Stimulated activated CD4-positive, alpha-beta T cell treated with anti-CD3 and anti-CD28 coated beads, Interleukin-12 subunit alpha, Interleukin-12 subunit beta, amount 100 ng/mL, for 48 hours (primary cell): ENCODE measurements around the gene NRP2.

Experiments
- DNase-seq, 3 donors: peaks; one replicate each; pipeline ENCODE4 v3.0.0-alpha.2; 2020; ENCODE audit warnings: low read depth in 2 of 3, low spot score in 1 of 3

The NRP2 gene

DNA sequence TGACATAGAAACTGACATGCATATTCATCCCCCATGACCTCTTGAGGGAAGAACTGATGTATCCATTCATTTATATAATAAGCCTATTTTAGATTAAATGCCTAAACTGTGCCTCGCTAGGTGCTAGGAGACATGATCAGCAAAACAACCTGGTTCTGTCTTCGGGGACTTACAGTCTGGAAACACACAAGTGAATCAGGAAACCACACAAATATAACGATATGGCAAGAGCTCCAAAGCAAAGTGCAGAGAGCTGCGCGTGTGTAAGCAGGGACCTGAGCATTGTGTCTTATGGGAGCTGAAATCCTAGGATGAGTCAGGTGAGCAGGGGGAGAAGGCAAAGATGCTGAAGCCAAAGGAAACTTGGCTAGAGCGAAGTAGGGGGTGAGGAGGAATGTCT lies 120.6 kb downstream of the NRP2 start:
- DNase-seq = no peak

DNA sequence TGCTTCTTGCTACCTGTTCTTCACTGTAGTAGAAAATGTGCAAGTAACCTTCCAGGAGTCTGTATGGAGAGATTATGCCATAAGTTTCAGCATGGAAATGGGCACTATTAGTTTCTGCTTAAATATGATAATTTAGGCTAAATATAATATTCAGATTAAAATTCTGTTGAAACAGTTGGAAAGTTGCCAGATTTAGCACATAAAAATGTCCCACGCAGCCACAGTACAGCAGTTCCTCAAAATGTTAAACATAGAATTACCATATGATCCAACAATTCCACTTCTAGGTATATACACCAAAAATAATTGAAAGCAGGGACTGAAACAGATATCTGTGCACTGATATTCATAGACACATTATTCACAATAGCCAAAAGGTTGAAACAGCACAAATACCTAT lies 121.2 kb downstream of the NRP2 start:
- DNase-seq = no peak

DNA sequence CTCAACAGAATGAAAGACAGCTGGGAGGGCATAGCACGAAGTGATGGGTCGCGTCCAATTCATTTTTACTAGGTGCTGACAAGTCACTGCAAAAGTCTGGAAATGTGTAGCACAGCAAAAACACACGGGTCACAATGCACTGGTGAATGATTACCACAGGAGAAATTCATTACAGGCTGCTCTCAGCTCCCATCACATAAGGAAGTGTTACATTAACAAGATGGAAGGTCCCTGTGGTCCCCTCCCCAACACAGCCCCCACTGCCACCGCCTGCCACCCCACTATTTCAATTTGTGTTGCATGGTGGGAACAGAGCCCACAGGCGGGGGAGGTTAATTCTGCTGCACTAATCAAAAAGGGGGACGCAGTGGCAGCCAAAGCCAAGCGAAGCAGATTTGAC lies 122.8 kb downstream of the NRP2 start:
- DNase-seq = no peak

DNA sequence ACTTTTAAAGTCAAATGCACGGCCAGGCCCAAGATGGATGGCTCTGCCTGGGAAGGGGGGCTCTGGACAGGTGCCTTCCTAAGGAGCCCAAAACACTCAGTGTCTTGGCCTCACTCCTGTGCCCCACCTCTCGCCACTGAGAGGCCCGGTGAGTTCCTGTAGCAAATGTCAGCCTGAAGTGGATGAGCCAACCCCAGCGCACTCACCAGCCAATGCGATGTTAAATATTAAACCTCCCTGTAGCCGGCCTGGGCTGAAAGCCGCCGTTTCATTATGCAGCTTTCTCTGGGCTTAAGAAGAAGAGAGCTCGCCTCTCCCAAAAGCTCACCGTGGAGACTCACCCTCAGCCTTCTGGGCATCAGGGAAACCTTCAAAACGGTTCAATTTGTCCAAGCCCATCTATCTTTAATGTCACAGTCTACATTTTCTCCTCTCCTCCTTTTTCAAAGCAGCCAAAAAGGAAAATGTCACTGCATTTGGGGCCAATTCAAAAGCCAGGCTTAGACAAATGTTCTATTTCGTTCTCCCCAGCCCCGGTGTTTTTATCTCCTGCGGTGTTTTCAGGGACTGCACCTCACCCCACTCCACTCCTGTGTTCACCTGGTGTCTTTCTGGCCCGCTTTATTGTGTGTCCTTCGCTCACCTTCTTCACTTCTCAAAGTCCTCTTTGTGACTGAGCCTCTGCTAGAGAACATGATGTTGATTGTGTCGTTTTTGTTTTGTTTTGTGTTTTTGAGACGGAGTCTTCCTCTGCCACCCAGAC lies 124.0 kb downstream of the NRP2 start:
- no peak for DNase-seq

DNA sequence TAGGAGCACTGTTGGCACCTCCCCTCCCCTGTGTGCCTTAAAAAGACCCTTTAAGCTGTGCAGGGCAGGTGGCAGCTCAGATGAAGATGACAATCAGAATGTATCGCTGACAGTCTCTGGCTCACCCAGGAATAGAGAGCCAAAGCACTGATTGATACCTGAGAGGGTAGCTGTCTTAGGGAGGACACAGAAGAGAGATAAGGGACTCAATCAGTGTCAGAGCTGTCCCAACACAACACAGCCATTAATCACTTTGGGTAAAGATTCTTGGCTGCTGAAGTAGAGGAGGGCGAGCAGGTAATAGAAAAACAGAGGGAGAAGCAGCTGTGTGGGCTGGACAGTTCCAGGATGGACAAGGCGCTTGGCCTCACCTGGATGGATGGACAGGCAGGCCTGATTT lies 124.9 kb downstream of the NRP2 start:
- DNase-seq = no peak

DNA sequence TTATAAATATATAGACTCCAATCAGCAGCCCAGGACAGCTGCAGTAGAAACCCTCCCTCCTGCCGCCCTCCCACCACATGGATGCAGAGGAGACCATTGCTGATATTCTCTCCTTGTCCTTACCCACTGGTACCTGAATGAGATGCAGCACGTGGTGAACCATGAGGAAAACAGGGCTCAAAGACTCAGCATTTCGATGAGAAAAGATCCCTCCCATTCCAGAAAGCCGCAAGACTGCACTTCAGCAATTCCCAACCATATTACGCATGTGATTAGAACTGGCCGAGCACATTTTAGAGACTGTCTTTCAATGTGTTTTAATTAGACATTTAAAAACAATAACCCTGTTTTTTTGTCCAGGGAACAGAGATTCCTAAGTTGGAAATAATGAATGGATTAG lies 125.5 kb downstream of the NRP2 start:
- no peak for DNase-seq

DNA sequence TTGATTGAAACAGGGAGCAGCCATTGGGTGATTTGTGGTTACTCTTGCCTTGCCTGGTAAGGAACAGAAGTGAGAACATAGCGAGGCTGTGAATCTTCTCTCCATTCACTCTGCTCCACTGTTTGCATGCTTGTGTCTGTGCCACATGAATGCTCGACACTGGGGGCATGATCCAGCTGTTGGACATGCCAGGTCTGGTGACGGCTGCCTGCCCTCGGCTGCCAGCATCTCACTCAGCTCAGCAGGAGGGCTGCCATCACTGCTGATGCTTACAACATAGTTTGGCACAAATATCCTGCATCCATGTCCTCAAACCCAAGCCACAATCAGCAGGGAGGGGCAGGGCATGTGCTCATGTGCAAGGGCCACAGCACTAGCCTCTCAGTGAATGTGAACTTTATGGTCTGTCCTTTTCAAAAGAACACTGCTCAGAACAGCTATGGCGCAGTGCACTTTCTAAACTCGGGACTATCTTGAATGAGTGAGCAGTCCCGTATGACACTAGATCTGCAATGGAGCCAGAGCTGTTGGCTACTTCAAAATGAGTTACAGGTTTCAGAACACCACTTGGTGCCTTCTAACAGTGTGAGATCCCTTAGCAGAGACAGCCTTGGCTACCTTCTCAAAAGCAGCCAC lies 126.3 kb downstream of the NRP2 start:
- DNase-seq = no peak

DNA sequence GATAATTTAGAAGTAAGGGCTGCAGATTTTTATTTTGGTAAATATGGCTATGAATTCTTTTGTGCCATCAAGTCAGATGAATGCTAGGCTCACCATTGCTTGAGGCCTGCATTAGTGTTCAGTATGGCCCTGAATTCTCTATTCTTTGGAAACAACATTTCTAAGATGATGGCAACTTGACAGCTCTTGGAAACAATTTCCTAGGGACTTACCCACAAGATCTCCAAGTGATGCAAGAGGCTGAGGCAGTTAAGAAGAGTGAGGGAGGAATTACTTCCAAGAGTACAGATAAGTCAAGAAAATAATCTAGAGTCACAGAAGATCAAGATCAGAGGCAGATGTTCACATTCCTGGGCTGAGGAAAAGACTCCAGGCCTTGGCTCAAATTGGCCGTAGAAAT lies 129.1 kb downstream of the NRP2 start:
- no peak for DNase-seq

DNA sequence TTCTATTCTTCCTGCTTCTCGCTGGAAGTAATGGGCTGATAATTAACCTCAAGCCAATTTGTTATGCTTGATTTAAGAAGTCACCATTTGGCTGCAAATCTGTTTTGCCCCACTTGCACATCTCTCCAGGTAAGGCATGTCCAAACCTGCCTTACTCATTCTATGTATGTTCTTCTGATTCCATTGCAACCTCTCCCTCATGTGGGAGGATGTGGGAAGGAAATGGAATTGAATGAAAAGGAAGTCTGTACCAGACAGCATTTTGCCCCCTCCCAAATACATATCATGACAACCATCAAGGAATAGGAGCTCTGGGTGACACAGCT lies 131.7 kb downstream of the NRP2 start:
- DNase-seq = no peak

DNA sequence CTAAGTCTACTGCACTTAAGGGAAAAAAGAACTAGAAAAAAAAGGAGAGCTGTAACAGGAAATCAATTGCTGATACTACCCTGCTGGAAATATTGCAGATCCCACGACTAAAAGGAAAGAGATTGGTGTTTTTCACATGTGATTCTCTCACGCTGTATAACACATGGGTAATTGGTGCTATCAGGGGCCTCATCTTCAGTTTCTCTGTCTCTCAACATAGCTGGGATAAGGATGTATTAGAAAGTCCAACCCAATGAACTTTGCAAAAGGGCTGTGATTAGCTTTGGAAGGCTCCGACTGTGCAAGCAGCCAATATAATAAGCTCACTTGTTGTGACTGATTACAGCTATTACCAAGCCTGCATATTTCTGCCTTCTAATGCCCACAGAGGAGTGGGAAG lies 133.4 kb downstream of the NRP2 start:
- DNase-seq = no peak

DNA sequence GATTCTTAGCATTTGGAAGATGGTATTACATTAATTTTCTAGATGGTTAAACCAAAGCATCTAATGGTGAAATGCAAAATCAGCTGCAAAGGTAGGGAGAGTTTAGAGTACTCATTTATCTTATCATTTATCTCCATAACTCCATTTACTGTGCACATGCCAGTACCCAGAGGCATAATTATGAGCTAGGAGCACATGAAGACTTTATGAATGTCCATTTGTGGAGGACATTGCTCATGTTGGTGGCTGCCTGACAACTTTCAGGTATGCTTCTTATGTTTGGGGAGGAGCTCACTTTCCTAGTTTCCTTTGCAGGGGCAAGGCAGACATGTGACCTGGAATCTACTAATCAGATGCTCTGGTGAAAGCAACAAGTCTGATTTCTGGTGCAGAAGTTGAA lies 134.0 kb downstream of the NRP2 start:
- no peak for DNase-seq

DNA sequence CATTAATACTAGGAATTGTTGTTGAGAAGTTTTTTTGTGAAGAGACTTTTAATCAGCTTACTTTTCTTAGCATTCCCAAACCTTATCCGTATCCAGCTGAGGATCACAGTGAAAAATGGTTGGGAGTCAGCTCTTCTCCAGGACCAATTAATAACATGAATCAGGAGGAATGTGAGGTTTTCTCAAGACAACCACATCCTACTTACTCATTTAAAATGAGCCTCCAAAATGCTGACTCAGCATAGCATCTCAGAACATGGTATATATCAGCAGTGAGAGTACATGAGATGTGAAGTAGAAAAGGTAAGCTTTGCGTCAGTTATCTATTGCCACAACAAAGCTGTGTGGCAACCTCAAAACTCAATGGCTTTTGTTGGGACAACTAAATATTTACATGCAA lies 140.3 kb downstream of the NRP2 start:
- no peak for DNase-seq

DNA sequence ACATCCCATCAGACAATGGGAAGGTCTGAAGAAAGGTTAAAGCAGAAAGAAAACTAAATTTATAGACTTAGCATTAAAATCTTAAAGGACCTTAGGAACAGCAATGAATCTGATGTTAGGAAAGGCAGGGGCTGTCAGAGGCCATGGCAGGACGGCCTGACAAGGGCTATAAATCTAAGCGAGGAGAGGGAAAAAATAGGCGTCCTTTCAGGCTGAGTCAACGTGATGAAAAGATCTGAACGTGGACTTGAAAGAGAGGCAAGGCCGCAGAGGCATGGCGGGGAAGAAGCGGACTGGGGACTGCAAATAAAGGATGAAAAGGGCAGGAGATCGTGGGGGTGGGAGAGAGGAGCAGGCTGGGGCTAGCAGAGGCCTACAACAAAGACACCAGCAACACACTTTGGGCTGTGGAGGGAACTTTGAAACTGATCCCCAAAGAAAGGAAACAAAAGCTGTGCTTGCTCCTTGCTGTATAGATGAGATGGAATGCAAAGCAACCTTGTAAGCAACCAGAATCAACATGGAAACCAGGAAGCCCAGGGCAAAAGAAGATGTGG lies 145.6 kb downstream of the NRP2 start:
- no peak for DNase-seq

DNA sequence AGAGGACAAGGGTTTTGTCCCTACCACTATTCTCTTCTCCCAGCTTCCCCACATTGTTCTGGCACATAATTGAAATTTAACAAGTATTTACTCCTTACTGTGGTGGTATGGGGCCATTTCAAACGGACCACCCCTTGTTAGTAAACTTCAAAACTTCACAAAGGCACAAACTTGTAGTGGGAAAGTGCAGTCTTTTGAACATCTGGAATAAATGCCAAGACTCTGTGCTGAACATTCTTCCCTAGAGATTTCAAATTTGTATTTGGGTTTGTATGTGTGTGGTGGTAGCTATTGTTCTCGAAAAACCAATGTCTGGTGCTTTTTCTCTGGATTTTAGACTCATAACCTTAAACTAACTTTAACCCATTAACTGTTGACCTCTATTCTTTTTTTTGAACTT lies 151.6 kb downstream of the NRP2 start:
- DNase-seq = no peak

DNA sequence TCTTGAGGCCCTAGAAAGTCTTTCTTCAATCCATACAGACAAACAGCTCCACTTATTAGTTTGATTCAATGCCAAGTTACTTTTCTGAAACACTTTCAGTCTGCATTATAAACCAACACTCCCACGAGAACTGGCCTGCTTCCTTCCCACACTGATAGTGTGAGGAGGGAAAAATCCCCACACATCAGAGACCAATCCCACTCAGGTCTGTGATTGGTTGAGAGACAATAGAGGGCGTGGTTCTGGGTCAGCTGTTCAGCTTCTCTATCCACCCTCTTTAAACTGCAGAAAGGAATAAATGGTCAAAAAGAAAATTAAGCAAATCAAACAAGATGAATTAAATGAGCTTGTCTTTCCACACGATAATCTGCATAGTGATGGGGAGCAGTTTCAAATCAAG lies 152.5 kb downstream of the NRP2 start:
- no peak for DNase-seq

DNA sequence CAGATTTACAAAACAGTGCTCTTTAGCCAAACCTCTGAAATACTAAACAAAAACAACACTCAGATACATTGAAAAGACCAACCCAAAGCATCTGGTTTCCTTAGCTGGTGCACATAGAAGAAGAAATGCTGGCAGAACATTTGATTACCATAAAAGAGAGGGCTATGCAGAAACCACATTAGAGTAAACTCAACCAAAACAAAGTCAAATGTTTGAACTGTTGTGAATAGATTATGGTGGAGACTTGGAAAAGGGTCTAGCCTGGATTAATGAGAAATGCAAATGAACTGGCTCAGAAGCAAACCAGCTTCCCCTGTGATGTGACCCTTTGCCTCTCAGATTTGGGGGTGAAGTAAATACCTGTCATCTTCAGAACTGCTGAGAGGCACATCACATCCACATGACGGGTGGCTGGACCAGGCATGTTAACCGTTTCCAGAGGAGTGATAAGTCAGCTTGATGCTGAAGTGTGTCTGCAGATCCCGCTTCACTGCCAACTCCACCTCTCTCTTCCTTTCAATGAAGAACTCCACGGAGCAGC lies 153.0 kb downstream of the NRP2 start:
- DNase-seq = no peak

DNA sequence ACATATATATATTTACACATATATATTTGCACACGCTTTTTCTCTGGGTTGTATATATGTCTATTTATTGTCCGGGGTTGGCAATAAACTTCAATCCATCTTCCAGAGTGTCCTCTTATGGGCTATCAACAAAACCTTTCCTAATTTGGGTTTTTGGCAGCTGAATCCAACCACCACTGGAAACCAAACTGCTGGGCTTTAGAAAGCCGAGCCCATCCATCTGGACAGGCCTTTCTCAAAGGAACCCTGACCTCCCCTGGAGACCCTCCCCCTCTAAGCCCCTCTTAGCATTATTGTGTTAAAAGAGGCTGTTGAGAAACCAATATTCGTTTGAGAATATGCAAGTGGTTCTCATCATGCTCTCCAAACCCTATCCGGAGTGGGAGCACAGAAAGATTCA lies 153.6 kb downstream of the NRP2 start:
- DNase-seq = no peak

DNA sequence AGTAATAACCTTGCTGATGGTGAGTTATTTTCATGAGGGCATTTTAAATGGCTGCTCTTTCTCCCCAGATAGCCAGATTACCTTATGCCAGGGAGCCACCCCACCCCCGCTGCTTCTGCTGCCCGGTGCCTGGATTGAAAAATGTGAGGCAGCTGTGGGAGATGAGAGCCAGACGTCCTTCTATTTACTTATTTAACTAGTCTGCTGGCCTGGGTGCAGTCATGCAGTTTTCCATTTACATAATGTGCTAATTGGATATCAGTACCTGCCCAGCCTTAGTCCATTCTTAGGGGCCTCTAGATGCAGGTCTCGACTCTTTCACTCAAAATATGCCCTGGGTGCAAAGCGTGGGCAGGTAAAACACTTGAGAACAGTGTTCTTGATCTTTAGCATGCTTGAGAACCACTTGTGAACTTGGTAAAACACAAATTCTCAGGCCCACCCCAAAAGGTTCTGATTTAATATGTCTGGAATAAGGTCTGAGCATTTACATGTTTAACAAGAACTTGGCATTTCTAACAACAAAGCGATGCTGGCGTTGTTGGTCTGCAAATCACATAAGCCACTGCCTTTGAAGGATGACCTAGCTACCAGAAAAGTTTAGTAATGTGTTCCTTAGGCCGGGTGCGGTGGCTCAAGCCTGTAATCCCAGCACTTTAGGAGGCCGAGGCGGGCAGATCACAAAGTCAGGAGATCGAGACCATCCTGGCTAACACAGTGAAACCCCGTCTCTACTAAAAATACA lies 154.3 kb downstream of the NRP2 start:
- no peak for DNase-seq

DNA sequence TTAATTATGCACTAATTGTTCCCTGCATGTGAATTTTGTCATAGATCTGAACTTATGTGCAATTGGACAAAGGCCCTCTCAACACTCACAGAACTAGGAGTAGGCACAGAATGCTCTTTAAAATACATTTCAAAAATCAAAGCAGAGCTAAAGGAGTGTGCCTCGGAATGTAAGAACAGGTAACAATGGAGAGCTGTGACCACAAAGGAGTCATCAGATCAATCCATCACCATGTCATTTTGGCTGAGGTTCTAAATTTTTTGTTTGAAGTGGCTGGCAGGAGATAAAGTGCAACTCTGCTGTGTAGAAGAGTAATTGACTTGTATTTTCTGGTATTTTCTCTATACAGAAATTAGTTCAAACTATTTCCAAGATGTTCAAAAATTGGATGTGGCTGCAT lies 155.4 kb downstream of the NRP2 start:
- no peak for DNase-seq

DNA sequence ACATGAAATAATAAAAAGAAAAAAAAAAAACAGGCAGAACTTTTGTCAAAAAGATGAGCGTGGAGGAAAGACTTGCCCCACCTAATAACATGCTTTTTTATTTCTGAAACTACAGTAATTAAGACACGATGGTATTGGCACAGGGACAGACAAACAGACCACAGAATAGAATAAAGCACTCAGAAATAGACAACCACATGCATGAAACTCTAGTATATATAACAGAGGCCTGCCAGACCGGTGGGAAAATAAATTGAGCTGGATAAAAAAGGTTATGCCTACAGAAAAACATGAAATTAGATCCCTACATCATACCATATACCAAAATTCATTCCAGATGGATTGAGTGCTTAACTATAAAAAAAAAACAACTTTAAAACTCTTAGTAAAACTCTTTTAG lies 163.1 kb downstream of the NRP2 start:
- DNase-seq = no peak
